Mesothelial cell of epicardium (in vitro differentiated cells): ENCODE measurements around the gene EPS8. TPM values are rescaled to one million over a fixed set of nuclear protein-coding genes. Genes with fewer than 3 reads are reported as not detected.
"Not testable (repeated sequence)": the region's sequence is repeated elsewhere in the genome, so short reads cannot be mapped to it uniquely, and the experiment has no call there.

Source experiments
- DNase-seq, 2 experiments: peaks; one replicate each; pipeline ENCODE4 v3.0.0; 2021; ENCODE audit warnings: low spot score in 2 of 2; ENCODE audit not compliant: unreplicated experiment in 2 of 2
- H3K27ac Mint-ChIP-seq: 2 replicates; pipeline ENCODE4 v1.8.0; 2021; ENCODE audit warnings: mixed read lengths
- H3K27me3 Mint-ChIP-seq: 2 replicates; pipeline ENCODE4 v1.8.0; 2021; ENCODE audit warnings: low read depth, mixed read lengths
- H3K36me3 Mint-ChIP-seq: 2 replicates; pipeline ENCODE4 v1.8.0; 2021; ENCODE audit warnings: mixed read lengths
- H3K4me1 Mint-ChIP-seq: 2 replicates; pipeline ENCODE4 v1.8.0; 2021; ENCODE audit warnings: mixed read lengths
- H3K4me3 Mint-ChIP-seq: 2 replicates; pipeline ENCODE4 v1.8.0; 2021; ENCODE audit warnings: mild to moderate bottlenecking, moderate library complexity, mixed read lengths
- H3K9me3 Mint-ChIP-seq: 2 replicates; pipeline ENCODE4 v1.8.0; 2021; ENCODE audit warnings: mixed read lengths
- CTCF ChIP-seq: fragments of 200-600 bp; sonication (generic); IDR thresholded peaks from one replicate; pipeline ENCODE4 v1.5.0; 2021; ENCODE audit warnings: antibody characterized with exemption; ENCODE audit not compliant: unreplicated experiment
- total RNA-seq: library from RNA; stranded (reverse); gene quantifications from 3 replicates; pipeline ENCODE4 v1.2.1, GENCODE V29; 2021

The EPS8 gene
- total RNA-seq, 1 donor from 2014 or later, result 24.8 TPM

- no peak for DNase-seq
- Mint-ChIP-seq H3K27me3 (no peaks in the 10 kb centered on the region), H3K27ac (no peak overlapping the region), H3K9me3 (peaks cover 8% of the 10 kb centered on the region), H3K36me3 (no peaks in the 10 kb centered on the region), H3K4me1 (peaks cover 20% of the 10 kb centered on the region), H3K4me3 (no peak overlapping the region)
- no peak for TF ChIP-seq CTCF
Observed at GRCh38 chr12:15767301-15767700, 21.9 kb downstream of the EPS8 start.

GRCh38 chr12:15763328-15763727, 25.9 kb downstream of the EPS8 start:
- peaks cover 10% of the 10 kb centered on the region for H3K36me3 Mint-ChIP-seq
- peaks cover 2% of the 10 kb centered on the region for H3K4me1 Mint-ChIP-seq
- H3K9me3 Mint-ChIP-seq, result peaks cover 26% of the 10 kb centered on the region
- DNase-seq, result no peak
- no peak for TF ChIP-seq CTCF
- H3K4me3 Mint-ChIP-seq, result no peak overlapping the region
- H3K27ac Mint-ChIP-seq, result no peak overlapping the region
- no peaks in the 10 kb centered on the region for H3K27me3 Mint-ChIP-seq

GRCh38 chr12:15762162-15762561, 27.0 kb downstream of the EPS8 start:
- H3K4me3 Mint-ChIP-seq, H3K36me3 Mint-ChIP-seq, H3K27ac Mint-ChIP-seq, H3K27me3 Mint-ChIP-seq, DNase-seq, H3K4me1 Mint-ChIP-seq: not testable (repeated sequence)
- H3K9me3 Mint-ChIP-seq, result peaks cover 26% of the 10 kb centered on the region

GRCh38 chr12:15757553-15758255, 31.5 kb downstream of the EPS8 start:
- peaks cover 20% of the 10 kb centered on the region for H3K9me3 Mint-ChIP-seq
- H3K27me3 Mint-ChIP-seq, result no peaks in the 10 kb centered on the region
- no peak for DNase-seq
- no peak for TF ChIP-seq CTCF
- H3K36me3 Mint-ChIP-seq, result peaks cover 10% of the 10 kb centered on the region
- H3K4me3 Mint-ChIP-seq, result no peak overlapping the region
- peaks cover 4% of the 10 kb centered on the region for H3K4me1 Mint-ChIP-seq
- H3K27ac Mint-ChIP-seq, result no peak overlapping the region

GRCh38 chr12:15756822-15757221, 32.4 kb downstream of the EPS8 start:
- peaks cover 4% of the 10 kb centered on the region for H3K4me1 Mint-ChIP-seq
- H3K27me3 Mint-ChIP-seq, result no peaks in the 10 kb centered on the region
- H3K4me3 Mint-ChIP-seq, result no peak overlapping the region
- H3K27ac Mint-ChIP-seq, result no peak overlapping the region
- peaks cover 12% of the 10 kb centered on the region for H3K9me3 Mint-ChIP-seq
- no peak for TF ChIP-seq CTCF
- no peak for DNase-seq
- H3K36me3 Mint-ChIP-seq, result peaks cover 10% of the 10 kb centered on the region

GRCh38 chr12:15754233-15754632, 35.0 kb downstream of the EPS8 start:
- Mint-ChIP-seq H3K4me3 (no peak overlapping the region), H3K4me1 (peaks cover 7% of the 10 kb centered on the region), H3K36me3 (no peaks in the 10 kb centered on the region), H3K27me3 (no peaks in the 10 kb centered on the region), H3K9me3 (no peaks in the 10 kb centered on the region), H3K27ac (no peak overlapping the region)
- DNase-seq, result no peak
- no peak for TF ChIP-seq CTCF
